Uterus (tissue), 2 donors: ENCODE results near the gene CCZ1B.
"Not testable (repeated sequence)": the region's sequence is repeated elsewhere in the genome, so short reads cannot be mapped to it uniquely, and the experiment has no call there.

Experiments
- POLR2A ChIP-seq, 2 donors: fragments of 450-650 bp; IDR thresholded peaks; one replicate each; pipeline ENCODE4 v1.6.1; 2016; ENCODE audit warnings: antibody characterized with exemption in 2 of 2, mild to moderate bottlenecking in 1 of 2, moderate library complexity in 1 of 2
- TF ChIP-seq, protein P1 (sequence below), 4 experiments: fragments of 200-600 bp in 2 of 4; fragments of 450-650 bp in 2 of 4; sonication (generic) in 2 of 4; IDR thresholded peaks; one replicate each; pipeline ENCODE4 v1.5.1; 2016 to 2019; ENCODE audit warnings: antibody characterized with exemption in 4 of 4, mild to moderate bottlenecking in 2 of 4, moderate library complexity in 1 of 4

DNA sequence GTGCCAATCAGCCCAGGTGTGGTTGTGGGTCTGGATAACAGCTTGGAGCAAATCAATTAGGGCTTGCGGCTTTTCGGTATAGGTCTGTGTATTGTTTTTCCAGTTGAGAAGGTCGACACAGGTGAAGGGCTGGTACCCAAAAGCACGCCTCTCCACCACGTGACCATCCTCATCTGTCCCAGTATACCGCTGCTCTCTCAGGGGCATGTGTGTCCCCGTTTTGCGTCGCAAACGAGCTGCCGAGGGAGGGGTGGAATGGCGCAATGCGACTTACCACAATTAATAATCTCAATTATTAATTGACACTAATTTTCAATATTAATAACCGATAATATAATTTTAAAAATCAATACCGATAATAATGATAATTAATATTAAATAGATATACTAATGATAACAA, 48.9 kb upstream of the CCZ1B start:
- TF ChIP-seq, protein P1, sequence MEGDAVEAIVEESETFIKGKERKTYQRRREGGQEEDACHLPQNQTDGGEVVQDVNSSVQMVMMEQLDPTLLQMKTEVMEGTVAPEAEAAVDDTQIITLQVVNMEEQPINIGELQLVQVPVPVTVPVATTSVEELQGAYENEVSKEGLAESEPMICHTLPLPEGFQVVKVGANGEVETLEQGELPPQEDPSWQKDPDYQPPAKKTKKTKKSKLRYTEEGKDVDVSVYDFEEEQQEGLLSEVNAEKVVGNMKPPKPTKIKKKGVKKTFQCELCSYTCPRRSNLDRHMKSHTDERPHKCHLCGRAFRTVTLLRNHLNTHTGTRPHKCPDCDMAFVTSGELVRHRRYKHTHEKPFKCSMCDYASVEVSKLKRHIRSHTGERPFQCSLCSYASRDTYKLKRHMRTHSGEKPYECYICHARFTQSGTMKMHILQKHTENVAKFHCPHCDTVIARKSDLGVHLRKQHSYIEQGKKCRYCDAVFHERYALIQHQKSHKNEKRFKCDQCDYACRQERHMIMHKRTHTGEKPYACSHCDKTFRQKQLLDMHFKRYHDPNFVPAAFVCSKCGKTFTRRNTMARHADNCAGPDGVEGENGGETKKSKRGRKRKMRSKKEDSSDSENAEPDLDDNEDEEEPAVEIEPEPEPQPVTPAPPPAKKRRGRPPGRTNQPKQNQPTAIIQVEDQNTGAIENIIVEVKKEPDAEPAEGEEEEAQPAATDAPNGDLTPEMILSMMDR (IDR thresholded peaks at IDR 0.05): not testable (repeated sequence)
- TF ChIP-seq POLR2A (IDR thresholded peaks at IDR 0.05): not testable (repeated sequence)
